GM04504 (cell line): Measurements from ENCODE around the gene PTPN6.
A peak's percentile ranks its signal among the peaks of the same experiment; 100 is the strongest.
"Not testable (repeated sequence)": the region's sequence is repeated elsewhere in the genome, so short reads cannot be mapped to it uniquely, and the experiment has no call there.

Experiments used
- DNase-seq: peaks from one replicate; pipeline ENCODE4 v3.0.0-alpha.2; 2012; ENCODE audit warnings: low read depth

Gene PTPN6

GRCh38 chr12:6950811-6951540 lies at the start of gene PTPN6:
Gene PTPN6 (plus strand): TSS chr12:6951356. CDS start chr12:6951513, 157 bp downstream.
- DNase-seq, result no peak

- no peak for DNase-seq
Measured at GRCh38 chr12:6902448-6902847, 48.7 kb upstream of the PTPN6 start.

- no peak for DNase-seq
Measured at GRCh38 chr12:6903722-6904121, 47.4 kb upstream of the PTPN6 start.

GRCh38 chr12:6904280-6905276 lies 46.6 kb upstream of the PTPN6 start, which contains the start of gene LRRC23:
Gene LRRC23 (plus strand): TSS chr12:6904822. CDS start chr12:6905634, 812 bp downstream.
- DNase-seq, result peak; percentile 86

- DNase-seq, result no peak
Measured at GRCh38 chr12:6905414-6906040, 45.6 kb upstream of the PTPN6 start.

GRCh38 chr12:6908141-6908540 lies 43.0 kb upstream of the PTPN6 start:
- DNase-seq, result not testable (repeated sequence)

GRCh38 chr12:6909421-6910145 lies 41.6 kb upstream of the PTPN6 start:
- no peak for DNase-seq

- no peak for DNase-seq
Measured at GRCh38 chr12:6912164-6912935, 38.8 kb upstream of the PTPN6 start.

GRCh38 chr12:6914246-6914946 lies 36.8 kb upstream of the PTPN6 start, which contains the start of gene ENO2:
Gene ENO2 (plus strand): TSS chr12:6914580. CDS start chr12:6915833, 1,253 bp downstream.
- no peak for DNase-seq

- DNase-seq, result no peak
Measured at GRCh38 chr12:6914947-6915788, 36.0 kb upstream of the PTPN6 start.

- no peak for DNase-seq
Measured at GRCh38 chr12:6915789-6916285, 35.3 kb upstream of the PTPN6 start.

- DNase-seq, result no peak
Measured at GRCh38 chr12:6916426-6917200, 34.5 kb upstream of the PTPN6 start.

- DNase-seq, result no peak
Measured at GRCh38 chr12:6917491-6918231, 33.5 kb upstream of the PTPN6 start.

GRCh38 chr12:6919588-6919987 lies 31.6 kb upstream of the PTPN6 start:
- DNase-seq, result no peak

- DNase-seq, result no peak
Measured at GRCh38 chr12:6921539-6921938, 29.6 kb upstream of the PTPN6 start.

GRCh38 chr12:6921996-6922946 lies 28.9 kb upstream of the PTPN6 start:
- no peak for DNase-seq
